Islet of Langerhans (tissue), 1 donor: ENCODE results near the gene PIK3CB.
"Not testable (repeated sequence)": the region's sequence is repeated elsewhere in the genome, so short reads cannot be mapped to it uniquely, and the experiment has no call there.

ENCODE experiments used
- FAIRE-seq: peaks from one replicate; lab custom pipeline; 2011; peaks lifted over from hg19 to GRCh38; lab: Jason Lieb, UNC

Gene PIK3CB

GRCh38 chr3:138846824-138847223 is 12.1 kb upstream of the PIK3CB start:
- not testable (repeated sequence) for FAIRE-seq

- FAIRE-seq = no peak
Observed at GRCh38 chr3:138846262-138846791, 11.6 kb upstream of the PIK3CB start.

GRCh38 chr3:138845771-138846173 is 11.0 kb upstream of the PIK3CB start:
- FAIRE-seq = no peak

DNA sequence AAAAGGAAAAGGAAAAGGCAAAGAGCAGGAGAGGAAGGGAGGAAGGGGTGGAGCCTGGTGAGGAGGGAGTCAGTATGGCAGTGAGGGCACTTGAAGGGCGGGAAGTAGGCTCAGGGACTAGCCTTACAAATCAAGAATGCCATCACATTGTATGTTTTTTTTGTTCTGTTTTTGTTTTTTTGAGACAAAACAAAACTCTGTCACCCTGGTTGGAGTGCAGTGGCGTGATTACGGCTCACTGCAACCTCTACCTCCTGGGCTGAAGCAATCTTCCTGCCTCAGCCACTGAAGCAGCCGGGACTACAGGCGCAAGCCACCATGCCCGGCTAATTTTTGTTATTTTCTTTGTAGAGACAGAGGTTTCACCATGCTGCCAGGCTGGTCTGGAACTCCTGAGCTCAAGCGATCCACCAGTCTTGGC is 10.5 kb upstream of the PIK3CB start:
- FAIRE-seq = no peak

- no peak for FAIRE-seq
Observed at GRCh38 chr3:138842483-138843188, 7.9 kb upstream of the PIK3CB start.

DNA sequence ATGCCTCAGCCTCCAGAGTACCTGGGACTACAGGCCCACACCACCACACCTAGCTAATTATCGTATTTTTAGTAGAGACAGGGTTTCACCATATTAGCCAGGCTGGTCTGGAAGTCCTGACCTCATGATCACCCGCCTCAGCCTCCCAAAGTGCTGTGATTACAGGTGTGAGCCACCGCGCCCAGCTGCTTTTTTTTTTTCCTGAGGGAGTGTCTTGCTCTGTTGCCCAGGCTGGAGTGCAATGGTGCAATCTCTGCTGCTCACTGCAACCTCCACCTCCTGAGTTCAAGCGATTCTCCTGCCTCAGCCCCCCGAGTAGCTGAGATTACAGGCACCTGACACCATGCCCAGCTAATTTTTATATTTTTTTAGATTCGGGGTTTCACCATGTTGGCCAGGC is 3.7 kb upstream of the PIK3CB start:
- not testable (repeated sequence) for FAIRE-seq

GRCh38 chr3:138835846-138836245 is 1.1 kb upstream of the PIK3CB start:
- not testable (repeated sequence) for FAIRE-seq

- no peak for FAIRE-seq
Observed at GRCh38 chr3:138835397-138835757, 649 bp upstream of the PIK3CB start.

DNA sequence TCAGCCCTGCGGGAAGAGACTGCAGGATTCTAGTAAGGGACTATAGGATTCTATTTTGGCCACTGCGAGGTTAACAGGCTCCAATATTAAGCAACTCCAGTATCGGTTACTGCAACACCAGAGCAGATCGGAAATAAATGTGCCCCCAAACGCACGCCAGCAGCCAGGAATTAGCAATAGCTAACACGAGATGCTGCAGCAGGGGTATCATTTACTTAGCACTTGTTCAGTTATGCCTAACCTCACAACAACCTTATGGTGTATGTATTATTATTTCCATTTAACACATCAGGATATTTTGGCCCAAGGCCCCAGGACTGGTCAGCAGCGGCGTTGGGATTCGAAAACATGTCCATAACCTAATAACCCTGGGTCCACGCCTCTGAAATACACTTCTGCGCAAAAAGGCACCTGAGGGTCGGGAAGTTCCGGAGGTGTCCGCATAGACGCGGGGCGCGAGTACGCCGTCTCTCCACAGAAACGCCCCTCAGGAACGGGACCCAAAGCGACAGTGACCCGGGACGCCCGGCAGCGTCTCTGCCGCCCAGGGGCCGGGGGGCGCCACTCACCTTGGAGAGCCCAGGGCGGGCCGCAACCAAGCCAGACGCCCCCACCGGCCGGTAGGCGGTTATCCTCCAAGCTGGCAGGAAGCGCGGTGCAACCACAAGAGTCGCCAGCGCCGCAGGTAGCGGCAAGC is 681 bp downstream of the PIK3CB start:
- FAIRE-seq = no peak

- not testable (repeated sequence) for FAIRE-seq
Observed at GRCh38 chr3:138832473-138833057, 2.2 kb downstream of the PIK3CB start.

DNA sequence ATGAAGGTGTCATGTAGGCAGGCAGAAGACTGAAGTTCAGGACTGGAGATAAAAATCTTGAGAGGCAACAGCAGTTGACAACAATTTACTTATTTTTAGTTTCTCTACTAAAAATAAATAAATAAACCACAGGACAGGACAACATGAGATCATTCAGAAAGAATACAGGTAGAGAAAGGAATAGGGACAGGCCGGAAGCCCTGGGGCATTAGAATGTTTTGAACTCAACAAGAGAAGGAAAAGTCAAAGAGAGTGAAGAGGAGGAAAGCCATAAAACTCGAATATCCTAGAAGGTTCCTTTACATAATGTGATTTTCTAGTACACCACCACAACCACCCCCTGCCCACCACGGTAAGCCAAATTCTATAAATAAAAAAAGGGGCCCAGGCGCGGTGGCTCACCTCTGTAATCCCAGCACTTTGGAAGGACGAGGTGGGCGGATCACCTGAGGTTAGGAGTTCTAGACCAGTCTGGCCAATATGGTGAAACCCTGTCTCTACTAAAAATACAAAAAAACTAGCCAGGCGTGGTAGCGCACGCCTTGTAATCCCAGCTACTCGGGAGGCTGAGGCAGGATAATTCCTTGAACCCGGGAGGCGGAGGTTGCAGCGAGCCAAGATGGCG is 4.7 kb downstream of the PIK3CB start:
- no peak for FAIRE-seq

GRCh38 chr3:138829097-138829496 is 5.6 kb downstream of the PIK3CB start:
- FAIRE-seq = no peak

DNA sequence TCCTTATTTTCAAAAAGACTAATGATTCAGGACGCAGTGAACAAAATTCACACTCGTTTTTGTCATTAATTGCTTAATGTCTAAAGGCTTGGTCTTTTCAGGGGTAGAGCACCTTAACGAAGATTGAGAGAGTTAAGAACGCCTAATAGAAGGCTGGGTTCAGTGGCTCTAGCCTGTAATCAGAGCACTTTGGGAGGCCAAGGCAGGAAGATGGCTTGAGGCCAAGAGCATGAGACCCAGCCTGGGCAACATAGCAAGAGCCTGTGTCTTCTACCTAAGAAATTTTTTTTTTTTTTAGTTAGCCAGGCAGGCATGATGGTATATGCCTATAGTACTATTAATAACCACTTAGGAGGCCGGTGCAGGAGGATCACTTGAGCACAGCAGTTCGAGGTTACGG is 7.5 kb downstream of the PIK3CB start:
- no peak for FAIRE-seq

GRCh38 chr3:138825336-138825735 is 9.4 kb downstream of the PIK3CB start:
- FAIRE-seq = no peak

DNA sequence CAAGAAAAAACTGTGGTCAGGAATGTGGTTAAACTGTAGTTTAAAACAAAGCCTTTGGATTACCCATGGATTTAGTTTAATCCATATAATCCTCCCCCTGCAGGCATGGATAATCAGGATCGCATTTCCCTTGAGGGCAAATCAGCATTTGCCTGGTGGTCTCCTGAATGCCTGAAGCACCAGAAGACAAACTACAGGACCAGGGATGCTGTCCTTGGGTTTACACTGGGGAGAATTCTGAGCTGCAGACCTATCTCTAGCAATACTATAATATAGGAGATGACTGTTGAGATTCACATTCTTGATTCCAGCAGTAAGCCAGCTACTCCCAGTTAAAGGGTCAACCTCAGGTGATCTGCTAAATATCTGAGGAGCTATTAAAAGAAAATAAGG is 10.6 kb downstream of the PIK3CB start:
- FAIRE-seq = no peak

DNA sequence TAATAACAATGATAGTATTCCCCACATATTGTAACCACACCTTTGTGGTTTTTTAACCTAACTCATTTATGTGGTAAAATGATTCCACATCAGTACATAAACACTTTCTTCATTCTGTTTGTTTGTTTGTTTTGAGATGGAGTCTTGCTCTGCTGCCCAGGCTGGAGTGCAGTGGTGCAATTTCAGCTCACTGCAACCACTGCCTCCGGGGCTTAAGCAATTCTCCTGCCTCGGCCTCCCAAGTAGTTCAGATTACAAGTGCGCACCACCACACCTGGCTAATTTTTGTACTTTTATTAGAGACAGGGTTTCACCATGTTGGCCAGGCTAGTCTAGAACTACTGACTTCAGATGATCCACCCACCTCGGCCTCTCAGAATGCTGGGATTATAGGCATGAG is 14.3 kb downstream of the PIK3CB start:
- FAIRE-seq = not testable (repeated sequence)

GRCh38 chr3:138818185-138818860 is 16.4 kb downstream of the PIK3CB start:
- FAIRE-seq = no peak

DNA sequence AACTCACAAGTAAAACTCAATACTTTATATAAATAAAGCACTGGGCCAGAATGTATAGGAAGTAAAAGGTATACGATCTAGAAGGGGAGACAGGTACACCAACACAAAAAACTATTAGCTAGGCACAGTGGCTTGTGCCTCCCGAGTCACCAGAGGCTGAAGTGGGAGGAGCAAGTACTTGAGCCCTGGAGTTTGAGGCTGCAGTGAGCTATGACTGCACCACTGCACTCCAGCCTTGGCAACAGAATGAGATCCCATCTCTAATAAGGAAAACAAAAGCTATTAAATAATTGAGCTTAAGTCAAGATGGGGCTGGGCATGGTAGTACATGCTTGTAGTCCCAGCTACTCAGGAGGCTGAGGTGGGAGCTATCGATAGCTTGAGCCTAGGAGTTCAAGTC is 17.0 kb downstream of the PIK3CB start:
- FAIRE-seq = no peak

DNA sequence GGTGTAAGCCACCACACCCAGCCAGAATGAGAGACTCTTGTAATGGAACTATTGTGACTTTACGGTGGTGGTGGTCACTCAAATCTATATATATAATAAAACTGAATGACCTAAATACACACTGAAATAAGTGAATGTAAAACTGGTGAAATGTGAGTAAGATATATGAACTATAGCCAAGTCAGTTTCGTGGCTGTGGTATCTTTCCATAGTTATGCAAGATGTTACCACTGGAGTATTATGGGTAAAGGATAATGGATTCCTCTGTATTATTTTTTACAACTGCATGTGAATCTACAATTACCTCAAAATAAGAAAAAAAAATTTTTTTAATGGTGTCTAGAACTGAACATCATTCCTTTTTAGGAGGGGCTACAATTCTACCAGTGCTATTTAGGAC is 21.9 kb downstream of the PIK3CB start:
- FAIRE-seq = no peak

DNA sequence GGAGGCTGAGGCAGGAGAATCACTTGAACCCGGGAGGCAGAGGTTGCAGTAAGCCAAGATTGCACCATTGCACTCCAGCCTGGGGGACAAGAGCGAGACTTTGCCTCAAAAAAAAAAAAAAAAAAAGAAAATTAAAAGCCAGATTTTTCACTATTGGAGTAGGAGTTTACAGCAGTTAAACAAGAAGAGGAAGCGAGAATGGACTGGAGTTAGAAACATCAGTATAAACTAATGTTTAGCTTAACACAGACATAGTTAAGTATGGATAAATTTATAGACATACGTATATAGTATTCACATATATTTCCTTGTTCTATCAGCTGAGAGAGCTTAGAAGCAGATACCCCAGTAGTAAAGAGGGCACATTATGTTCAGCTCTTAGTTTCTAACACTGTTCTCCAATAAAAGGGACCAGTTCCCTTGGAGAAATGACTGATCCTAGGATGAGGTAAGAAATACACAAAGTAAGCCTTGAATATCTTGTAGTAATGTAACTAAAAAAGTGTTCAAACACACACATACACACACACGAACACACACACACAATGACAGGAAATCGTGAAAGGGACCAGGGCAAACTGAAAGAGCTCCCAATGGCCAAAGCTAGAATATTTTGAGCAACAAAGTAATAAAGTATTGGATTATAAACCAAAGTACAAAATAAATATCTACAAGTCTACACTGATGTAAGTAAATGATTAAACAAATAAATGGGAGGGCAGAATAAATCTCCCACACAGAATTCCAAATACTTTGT is 25.1 kb downstream of the PIK3CB start:
- FAIRE-seq = no peak

DNA sequence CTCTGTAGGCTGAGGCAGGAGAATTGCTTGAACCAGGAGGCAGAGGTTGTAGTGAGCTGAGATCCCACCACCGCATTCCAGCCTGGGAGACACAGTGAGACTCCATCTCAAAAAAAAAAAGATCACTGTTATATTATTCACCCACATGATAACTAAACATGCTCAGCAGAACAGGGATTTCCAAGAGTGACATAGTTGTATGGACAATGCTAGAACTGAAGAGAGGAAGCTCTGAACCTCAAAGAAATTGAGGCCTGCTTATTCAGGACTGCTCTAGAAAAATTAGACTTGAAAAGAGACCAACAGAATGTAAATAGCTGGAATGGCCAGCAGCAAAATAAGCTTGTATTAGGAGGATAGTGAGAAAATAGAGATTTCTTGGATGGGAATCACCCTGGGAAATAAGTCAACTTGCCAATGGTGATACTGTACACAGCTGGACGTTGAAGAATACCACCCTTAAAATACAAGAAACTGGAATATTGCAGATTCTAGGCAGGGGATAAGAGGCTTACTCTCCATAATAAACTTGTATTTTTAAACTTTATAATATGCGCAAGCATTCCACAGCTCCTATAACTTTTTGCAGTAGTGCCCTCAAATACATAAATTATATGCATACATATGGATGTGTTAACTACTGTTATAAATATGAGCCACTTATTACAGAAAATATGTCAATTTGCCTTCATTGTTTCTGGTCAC is 28.2 kb downstream of the PIK3CB start:
- no peak for FAIRE-seq
